NCI-H774 (cell line): Measurements from ENCODE around the gene ARMH4.

Source experiments
- DNase-seq: peaks from one replicate; lab custom pipeline; 2025; lab: John Stamatoyannopoulos, UW

Gene ARMH4

DNA sequence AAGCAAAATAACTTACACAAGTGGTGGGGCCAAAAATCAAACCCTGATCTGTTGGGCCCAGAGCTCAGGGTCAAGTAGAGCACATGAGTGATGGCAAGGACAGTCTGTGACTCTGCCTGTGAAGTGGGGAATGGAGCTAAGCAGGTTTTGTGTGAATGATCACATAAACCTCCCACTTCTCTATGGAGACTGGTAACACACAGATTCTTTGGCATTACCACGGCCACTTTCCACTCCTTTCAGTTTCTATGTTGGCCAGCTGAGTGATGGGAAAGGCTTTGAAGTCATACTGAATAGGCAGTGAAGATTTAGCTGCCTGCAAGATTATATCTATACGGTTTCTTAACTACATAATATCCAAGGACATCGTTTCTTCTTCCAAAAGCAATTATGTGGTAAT, 97.9 kb downstream of the ARMH4 start:
- DNase-seq, result no peak

DNA sequence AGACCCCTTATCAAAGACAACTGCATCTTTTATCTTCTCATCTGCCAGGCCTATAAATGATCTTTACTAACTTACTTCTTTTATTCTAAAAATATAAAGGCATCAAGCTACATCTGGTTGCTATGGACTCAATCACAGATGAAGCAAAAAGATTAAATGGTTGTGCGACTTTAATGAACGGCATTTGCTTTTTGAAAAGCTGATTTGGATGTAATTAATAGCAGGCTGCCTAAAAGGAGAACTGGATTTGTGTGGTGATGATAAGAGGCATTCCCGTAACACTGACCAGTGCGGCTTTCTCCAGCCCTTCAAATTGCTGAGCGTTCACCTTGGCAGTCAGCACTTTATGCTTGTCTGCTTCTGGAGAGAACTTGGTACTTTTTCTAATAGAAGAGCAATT, 103.8 kb downstream of the ARMH4 start:
- no peak for DNase-seq

- no peak for DNase-seq
Measured at GRCh38 chr14:58027904-58028303, 124.1 kb downstream of the ARMH4 start.

DNA sequence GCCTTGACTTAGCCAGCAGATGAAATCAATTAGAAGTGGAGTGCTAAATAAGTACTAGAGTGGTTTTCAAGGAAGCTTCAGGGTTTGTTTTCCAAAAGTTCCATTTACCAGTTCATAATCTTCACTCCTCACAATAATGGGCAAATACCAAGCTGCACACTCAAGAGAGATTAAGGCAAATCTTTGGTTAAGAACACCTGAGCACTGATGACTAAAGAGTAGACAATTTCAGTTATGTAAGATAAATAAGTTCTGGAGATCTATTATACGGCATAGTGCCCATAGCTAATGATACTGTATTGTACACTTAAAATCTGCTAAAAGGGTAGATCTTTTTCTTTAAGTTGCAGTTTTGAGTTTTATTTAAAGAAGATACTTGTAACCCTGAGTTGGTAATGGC, 125.0 kb downstream of the ARMH4 start:
- no peak for DNase-seq

- DNase-seq, result no peak
Measured at GRCh38 chr14:58026219-58026618, 125.8 kb downstream of the ARMH4 start.

DNA sequence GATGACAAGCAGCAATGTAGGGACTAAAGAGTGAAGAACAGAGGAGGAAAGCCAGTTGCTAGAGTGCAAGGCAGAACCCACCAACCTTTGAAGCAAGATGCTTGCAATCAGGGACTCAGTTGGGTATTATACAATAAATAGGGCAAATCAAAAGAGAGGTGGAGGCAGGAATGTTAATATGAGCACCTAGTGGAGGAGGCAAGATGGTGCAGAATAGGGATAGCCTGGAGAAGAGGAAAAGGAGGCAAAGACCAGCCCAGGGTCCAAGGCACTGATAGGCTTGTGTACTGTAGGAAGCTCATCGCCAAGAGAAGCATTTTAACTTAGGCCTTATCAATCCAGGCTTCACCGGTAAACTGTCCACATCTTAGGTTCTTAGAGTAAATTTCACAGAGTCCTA, 137.2 kb downstream of the ARMH4 start:
- no peak for DNase-seq

DNA sequence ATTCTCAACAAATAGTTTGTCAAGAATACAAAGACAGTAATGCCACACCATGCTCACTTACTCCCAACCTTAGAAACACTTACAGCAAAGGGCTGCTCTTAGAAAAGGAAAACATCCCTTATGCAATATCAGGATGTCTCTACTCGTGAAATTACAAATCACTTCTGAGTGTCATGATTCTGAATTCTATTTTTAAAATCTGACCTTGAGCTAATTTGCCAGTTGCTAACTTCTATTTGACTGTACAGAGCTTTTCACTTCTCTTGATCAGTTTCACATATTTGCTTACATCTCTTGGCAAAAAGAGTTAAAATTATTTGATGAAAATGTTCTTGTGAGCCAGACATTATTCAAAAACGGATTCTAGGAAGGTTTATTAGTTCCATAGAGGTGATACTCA, 149.4 kb downstream of the ARMH4 start:
- no peak for DNase-seq

GRCh38 chr14:57999979-58000378, 152.0 kb downstream of the ARMH4 start:
- no peak for DNase-seq

- no peak for DNase-seq
Measured at GRCh38 chr14:57999471-57999870, 152.5 kb downstream of the ARMH4 start.

DNA sequence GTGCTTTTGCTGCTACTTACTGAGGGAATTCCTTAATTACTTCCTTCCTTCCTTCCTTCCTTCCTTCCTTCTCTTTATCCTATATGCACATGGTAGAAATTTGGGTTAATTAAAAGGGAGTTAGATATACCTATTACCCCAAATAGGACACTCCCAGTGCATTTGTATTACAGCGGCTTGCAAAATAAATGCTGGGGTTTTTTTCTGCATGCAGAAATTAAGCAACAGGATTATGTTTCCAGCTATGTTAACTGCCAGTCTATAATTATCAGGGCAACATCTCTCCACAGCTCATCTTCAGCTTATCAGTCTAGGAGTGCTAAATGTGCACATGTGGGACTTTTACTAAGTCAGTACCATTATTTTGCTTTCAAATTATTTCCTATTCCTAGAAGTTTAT, 153.2 kb downstream of the ARMH4 start:
- DNase-seq, result no peak

DNA sequence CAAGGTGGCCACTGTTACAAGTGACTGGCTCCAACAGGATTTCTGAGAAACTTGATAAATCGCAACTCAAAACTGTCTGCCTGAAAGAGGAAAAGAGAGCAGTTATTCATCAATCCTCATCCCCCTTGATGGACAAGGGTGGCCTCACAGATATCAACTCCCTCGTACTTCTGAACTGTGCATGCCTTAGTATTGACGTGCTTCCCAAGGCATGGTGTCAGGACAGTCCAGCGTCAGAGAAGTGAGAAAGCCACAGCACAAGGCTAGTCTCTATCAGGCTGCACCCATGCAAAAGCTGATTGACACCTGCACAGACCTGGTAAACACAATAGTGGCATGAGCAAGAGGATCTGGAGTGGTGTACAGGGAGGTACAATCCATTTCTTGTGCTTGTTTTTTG, 160.7 kb downstream of the ARMH4 start:
- no peak for DNase-seq

- DNase-seq, result no peak
Measured at GRCh38 chr14:57988445-57988844, 163.6 kb downstream of the ARMH4 start.

- DNase-seq, result no peak
Measured at GRCh38 chr14:57987596-57988300, 164.3 kb downstream of the ARMH4 start.

- no peak for DNase-seq
Measured at GRCh38 chr14:57987051-57987450, 165.0 kb downstream of the ARMH4 start.

GRCh38 chr14:57982804-57983634, 169.0 kb downstream of the ARMH4 start:
- DNase-seq, result peak; percentile 88

DNA sequence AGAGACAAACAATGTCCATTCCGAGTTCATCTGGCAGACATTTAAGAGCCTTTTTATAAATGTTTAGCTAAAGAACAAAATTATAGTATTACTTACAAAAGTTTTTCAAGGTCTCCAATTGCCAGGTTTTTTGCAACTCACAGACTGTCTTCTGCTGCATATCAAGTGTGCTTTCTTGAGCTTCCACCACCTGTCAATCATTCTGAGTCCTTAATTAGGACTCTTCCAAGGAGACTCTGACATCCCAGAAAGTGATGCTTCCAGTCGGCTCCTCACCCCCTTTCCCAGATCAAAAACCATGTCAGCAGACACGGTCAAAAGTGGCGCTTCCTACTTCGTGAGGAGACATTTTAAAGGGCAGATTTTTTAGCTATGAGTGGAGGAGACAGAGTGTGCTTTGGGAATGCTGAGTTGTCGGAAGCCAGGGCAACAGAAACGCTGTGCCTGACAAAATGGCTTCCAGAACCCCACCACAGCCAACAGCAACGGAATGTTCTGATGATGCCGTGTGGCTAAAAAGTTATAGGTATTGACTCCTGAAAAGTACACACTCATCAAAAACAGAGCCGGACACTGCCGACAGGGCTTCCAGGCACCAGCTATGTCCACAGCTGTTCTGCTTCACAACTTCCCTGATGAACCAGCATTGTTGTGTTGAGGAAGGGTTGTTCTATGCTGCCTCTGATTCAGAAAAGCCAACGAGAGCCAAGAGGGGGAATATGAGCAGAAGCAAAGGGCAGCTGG, 170.0 kb downstream of the ARMH4 start:
- no peak for DNase-seq

DNA sequence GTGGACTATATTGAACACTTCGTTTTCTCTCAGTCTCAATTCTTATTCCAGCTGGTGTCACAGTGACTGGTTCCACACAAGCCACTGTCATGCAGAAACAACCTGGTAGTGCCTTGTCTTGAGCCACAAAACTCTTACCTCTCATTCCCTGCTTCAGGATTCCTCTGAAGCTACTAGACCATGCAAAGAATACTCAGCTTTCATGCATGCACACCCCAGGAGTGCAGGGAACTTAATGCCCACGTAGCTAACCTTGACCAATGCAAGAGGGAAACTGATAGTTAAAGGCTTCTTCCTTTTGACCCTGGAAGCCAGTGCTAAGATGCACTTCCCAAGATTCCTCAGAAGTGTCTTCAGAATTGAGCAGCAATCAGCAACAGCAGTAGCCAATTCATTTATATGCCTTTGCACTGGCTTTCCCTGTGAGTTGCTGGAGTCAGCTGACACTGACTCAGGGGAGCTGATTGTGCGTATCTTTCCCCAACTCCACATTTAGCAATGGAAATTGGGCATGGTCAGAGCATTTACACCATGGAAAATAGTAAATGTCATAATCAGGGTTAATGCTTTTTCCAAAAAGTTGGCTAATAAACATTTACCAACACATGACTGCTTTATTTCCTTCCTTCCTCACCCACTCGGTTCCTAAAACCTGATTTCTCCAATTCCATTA, 172.5 kb downstream of the ARMH4 start:
- DNase-seq, result no peak

GRCh38 chr14:57976701-57977100, 175.3 kb downstream of the ARMH4 start:
- DNase-seq, result no peak

- no peak for DNase-seq
Measured at GRCh38 chr14:57974896-57975295, 177.1 kb downstream of the ARMH4 start.

- DNase-seq, result no peak
Measured at GRCh38 chr14:57970594-57970993, 181.4 kb downstream of the ARMH4 start.

GRCh38 chr14:57970175-57970574, 181.8 kb downstream of the ARMH4 start:
- no peak for DNase-seq

- DNase-seq, result no peak
Measured at GRCh38 chr14:57963071-57963470, 188.9 kb downstream of the ARMH4 start.
